ENCODE measurements around the gene KLF15. TPM values are rescaled to one million over a fixed set of nuclear protein-coding genes. Genes with fewer than 3 reads are reported as not detected.

KLF15 gene
- total RNA-seq, 1 experiment from 2014 or later, result 0.26 TPM

Other genes starting within 250 kb of the KLF15 start
- 0.27 TPM in 1 of 2 replicates, not detected in the other for gene ALDH1L1, start 176.8 kb downstream of the KLF15 start, total RNA-seq (2014; rRNA removed; shearing (Covaris generic); ENCODE audit: low replicate concordance)
- not detected in 2 replicates for gene CFAP100, start 37.5 kb upstream of the KLF15 start, total RNA-seq (2014; rRNA removed; shearing (Covaris generic); ENCODE audit: low replicate concordance)
- 16.3 and 22.2 TPM in 2 replicates for gene ZXDC, start 118.5 kb upstream of the KLF15 start, total RNA-seq (2014; rRNA removed; shearing (Covaris generic); ENCODE audit: low replicate concordance)
- gene UROC1, start 160.4 kb upstream of the KLF15 start, total RNA-seq (2014; rRNA removed; shearing (Covaris generic); ENCODE audit: low replicate concordance), result not detected in 2 replicates
- not detected in 2 replicates for gene CHST13, start 166.7 kb upstream of the KLF15 start, total RNA-seq (2014; rRNA removed; shearing (Covaris generic); ENCODE audit: low replicate concordance)
- not detected in 2 replicates for gene C3orf22, start 201.5 kb upstream of the KLF15 start, total RNA-seq (2014; rRNA removed; shearing (Covaris generic); ENCODE audit: low replicate concordance)